Hematopoietic multipotent progenitor cell (in vitro differentiated cells): ENCODE measurements around the gene ROBO2. TPM values are rescaled to one million over a fixed set of nuclear protein-coding genes. Genes with fewer than 3 reads are reported as not detected.

Experiments used
- DNase-seq, 3 donors: peaks; one replicate each; pipeline ENCODE4 v3.0.0-alpha.2; 2011 to 2015; ENCODE audit warnings: low read depth in 2 of 3, low spot score in 2 of 3
- total RNA-seq: library from RNA; depleted of rRNA; stranded (reverse); fragments of >200 nt; gene quantifications from one replicate; pipeline ENCODE4 v1.2.3, GENCODE V29; 2012

Gene ROBO2
- total RNA-seq, 1 donor, result under 0.01 TPM

GRCh38 chr3:77466562-77467115 lies 426.7 kb downstream of the ROBO2 start:
- no peak for DNase-seq

DNA sequence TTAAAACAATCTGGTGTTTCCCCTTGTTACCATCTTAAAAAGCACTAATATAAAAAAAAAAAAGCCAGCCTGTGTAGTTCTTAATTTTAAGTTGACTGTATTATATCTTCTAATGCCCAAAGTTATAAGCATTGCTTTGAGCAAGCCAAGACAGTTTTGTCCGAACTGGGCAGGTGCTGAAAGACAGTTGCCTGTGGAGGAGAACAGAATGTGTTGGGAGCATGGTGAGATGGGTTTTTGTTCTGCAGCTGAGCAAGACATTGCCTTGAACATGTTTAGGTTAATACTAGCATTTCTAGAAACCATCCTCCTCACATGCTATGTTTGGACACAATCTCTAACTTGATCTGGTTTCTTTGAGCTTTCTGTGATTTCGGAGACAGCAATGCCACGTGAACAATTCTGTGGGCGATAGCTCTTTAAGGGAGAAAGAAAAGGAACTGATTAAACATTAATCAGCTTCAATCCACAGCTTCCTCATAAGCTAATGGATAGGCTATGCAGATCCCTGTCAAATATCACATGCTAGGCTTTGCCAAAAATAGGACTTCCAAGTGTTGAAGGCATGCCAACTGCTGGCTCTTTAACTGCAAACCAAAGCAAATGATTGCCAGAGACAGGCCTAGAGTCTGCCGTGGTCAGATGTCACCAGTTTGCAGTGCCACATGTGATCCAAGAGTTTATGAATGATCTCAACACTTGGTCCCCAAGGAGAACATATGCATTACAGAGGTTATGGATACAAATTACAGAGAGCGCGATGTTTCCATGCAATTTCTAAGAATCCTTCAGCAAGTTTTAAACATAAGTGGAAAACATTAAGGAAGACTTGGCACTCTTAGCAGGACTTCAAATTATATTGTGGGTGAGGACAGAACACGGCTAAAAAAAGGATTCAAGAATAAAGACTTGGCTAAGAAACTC lies 428.1 kb downstream of the ROBO2 start:
- no peak for DNase-seq

DNA sequence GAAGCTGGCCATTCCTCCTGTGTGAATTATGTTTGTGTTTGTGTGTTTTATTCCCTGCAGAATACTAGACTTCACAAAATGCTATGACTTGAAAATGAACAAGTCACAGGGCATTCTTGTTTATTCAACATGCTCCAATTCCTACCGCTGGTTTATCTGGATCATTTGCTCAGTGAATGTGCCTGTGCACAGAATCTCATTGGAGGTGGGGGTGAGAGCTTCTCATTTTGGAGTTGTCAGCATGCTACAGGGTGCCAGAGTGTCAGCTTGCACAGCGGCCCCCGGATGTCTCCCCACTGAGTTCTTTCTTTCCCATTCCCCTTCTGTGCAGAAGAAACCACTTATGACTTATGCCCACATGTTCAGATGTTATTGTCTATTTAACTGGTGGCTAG lies 428.7 kb downstream of the ROBO2 start:
- no peak for DNase-seq

DNA sequence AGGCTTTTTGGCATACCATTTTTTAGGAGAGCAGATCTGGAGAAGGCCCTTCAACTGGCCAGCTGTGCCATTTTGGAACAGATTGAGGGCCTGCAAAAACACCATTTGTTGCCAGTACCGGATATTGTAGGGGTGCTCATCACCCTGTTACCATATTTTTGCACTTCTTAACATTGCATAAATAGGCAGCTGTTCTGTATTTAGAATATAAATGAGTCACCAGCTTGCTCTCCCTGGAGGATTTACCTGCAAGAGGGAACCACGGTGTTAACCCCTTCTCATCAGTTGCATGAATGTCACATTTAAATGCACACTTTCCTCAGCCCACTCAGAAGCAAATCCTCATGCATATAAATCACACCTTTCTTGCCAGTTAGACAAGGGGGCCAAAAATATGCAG lies 435.6 kb downstream of the ROBO2 start:
- DNase-seq, result no peak

- DNase-seq, result no peak
Measured at GRCh38 chr3:77479021-77479420, 439.1 kb downstream of the ROBO2 start.

GRCh38 chr3:77489216-77489615 lies 449.3 kb downstream of the ROBO2 start:
- no peak for DNase-seq

- DNase-seq, result no peak
Measured at GRCh38 chr3:77491961-77492360, 452.1 kb downstream of the ROBO2 start.

- DNase-seq, result no peak
Measured at GRCh38 chr3:77500721-77501120, 460.8 kb downstream of the ROBO2 start.

GRCh38 chr3:77506384-77506783 lies 466.5 kb downstream of the ROBO2 start:
- no peak for DNase-seq

- DNase-seq, result no peak
Measured at GRCh38 chr3:77513542-77513941, 473.6 kb downstream of the ROBO2 start.

GRCh38 chr3:77514766-77515165 lies 474.9 kb downstream of the ROBO2 start:
- DNase-seq, result no peak

DNA sequence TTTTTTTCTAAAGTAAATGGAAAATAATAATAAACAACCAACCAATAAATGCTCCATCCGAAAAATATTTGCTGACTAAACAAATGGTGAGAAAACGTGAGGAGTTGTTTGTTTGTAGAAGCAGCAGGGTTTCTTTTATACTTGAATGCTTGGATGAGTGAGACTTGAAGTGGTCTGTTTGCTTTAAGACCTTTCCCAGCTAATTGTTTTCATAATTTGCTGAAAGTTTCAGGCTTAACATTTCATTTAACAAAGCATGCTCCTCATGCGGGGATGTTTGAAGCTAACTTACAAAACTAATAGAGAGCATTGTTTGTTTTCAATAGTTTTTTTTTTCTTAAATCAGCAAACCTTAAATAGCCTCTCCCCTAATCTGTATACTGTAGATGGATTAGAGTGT lies 484.6 kb downstream of the ROBO2 start:
- DNase-seq, result no peak

DNA sequence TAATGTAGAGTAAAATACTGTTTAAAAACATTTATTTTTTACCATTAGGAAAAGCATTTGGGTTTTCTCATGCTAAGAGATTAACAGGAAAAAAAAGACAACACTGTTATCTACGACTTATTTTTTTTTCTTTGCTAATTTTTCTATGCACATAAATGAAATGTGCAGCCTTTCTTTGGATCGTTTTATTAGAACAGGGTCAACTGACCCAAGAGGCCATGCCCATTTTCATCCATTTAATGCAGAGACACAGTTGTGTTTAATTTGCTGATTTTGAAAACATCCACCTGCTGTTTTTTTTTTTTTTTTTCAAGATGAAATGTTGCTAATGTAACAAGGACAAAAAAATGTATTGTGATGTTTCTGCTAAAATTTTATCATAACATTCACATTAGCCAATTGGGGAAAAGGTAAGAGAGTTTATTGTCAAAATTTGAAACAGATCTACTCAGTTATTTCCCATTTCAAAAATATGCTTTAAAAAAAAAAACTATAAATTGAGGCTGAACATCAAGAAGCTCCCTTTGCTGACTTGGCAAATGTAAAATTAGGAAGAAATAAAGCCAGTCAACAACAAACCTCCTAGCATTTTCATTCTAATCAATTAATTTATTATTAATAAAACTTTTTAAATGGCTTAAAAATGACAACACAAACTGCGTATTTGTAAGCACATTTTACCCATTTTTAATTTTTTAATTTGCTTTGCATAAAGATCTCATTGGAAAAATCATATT lies 485.2 kb downstream of the ROBO2 start:
- no peak for DNase-seq

- no peak for DNase-seq
Measured at GRCh38 chr3:77526573-77527113, 486.7 kb downstream of the ROBO2 start.

DNA sequence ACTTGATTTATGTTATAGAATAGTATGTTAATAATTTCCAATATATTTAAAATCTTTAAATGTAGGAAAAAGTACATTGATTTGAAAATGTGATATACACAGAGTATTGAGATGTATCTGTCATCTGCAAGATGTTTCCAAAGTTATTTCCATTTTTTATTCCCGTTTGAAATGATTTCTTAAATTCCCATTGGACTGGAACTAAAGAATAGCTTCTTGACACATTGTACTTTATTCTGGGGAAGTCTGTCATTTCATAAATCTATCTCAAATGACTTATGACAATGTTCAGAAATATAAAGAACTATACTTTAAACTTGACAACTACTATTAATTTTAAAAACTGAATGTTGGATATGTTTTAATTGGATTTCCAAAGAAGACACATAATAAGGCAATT lies 489.6 kb downstream of the ROBO2 start:
- DNase-seq, result no peak

DNA sequence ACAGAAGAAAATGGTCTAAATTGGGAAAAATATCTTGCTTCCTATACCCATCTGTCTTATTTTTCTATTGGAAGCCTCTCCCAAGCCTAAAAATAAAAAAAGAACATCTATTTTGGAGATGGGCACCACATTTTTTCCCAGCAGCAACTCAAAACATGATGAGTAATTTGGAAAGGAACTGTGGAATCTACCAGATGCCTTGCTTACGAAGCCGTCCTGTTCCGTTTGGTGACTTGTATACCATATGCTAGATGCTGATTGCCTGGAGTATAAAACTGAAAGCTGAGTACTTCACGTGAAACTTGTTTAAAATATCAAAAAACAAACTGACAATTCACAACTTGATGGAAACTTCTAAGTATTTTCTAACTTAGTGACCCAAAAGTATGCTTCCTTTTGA lies 491.0 kb downstream of the ROBO2 start:
- no peak for DNase-seq

GRCh38 chr3:77535116-77535515 lies 495.2 kb downstream of the ROBO2 start:
- no peak for DNase-seq

DNA sequence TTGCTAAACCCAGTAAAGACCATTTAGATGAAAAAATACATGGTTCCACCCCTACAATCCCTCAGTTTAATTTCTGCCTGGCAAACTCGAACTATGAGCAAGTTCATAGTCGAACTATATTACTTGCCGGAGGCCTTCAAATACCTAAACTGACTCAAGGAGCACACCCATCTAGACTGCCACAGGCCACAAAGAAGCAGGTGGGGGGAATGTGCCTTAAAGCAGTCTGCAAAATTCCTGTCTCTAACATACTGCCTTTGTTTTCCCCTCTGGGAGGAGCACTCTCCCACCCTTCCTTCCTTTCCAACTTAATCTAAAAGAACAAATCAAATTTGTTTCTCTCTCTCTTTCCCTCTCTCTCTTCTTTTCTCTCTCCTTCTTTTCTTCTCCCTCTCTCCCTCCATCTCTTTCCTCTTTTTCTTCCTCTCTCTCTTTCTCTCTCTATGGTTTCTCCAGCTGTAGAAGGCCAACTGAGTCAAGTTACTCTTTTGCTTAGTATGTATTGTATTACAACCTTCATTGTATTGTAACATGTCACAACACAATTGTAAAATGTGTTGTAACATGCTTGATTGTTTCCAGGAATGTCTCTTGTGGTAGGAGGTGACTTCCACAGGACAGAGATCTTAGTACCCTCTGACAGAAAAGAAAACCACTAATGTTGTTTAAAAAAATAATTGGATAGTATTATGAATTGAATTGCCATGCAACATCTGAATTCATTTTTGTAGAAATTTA lies 496.3 kb downstream of the ROBO2 start:
- no peak for DNase-seq

GRCh38 chr3:77539014-77539413 lies 499.1 kb downstream of the ROBO2 start:
- DNase-seq, result no peak

DNA sequence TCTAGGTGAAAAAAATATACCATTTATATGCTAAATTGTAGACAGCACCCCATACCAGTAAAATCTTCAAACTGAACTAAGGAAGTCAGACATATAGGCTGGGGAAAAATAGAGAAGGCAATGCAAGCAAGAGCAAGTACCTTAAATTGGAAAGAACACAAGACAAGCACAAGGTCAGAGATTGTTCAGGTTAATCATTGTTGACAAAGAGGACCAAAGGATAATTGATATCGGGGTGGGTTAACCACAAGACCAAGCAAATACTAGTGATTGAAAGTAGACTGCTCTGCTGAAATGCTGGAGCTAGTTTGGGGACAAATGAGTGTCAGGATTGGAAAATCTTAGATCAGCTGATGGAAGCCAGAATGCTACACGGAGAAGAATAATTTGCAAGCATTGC lies 499.8 kb downstream of the ROBO2 start:
- no peak for DNase-seq
